Lower leg skin (tissue), 3 donors: ENCODE results near the gene FLNA.

Experiments
- POLR2A ChIP-seq, 2 donors: fragments of 450-650 bp; IDR thresholded peaks; one replicate each; pipeline ENCODE4 v1.6.1; 2016 to 2017; ENCODE audit warnings: antibody characterized with exemption in 2 of 2, mild to moderate bottlenecking in 1 of 2, moderate library complexity in 1 of 2
- TF ChIP-seq, protein P1 (sequence below), 3 donors: fragments of 450-650 bp; IDR thresholded peaks; one replicate each; pipeline ENCODE4 v1.5.1; 2016; ENCODE audit warnings: antibody characterized with exemption in 3 of 3, mild to moderate bottlenecking in 3 of 3, moderate library complexity in 2 of 3

DNA sequence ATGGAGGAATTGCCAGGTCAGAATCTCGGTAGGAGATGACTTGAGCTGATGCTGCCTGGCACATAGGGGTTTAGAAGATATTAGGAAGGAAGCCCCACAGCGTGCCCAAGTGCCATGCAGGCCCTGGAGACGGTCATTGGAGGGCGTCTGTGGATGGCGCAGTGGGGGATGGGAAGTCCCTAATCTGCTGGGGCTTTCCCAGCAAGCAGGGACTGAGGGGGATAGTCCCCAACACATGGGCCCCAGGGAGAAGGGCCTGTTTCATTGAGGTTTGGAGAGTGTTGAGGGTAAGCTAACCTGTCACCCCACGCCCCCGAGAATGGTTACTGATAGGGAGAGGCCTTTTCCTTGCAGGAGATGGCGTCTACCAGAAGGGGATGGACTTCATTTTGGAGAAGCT, 44.8 kb upstream of the FLNA start:
- no peak for TF ChIP-seq POLR2A (IDR thresholded peaks at IDR 0.05)
- TF ChIP-seq, protein P1, sequence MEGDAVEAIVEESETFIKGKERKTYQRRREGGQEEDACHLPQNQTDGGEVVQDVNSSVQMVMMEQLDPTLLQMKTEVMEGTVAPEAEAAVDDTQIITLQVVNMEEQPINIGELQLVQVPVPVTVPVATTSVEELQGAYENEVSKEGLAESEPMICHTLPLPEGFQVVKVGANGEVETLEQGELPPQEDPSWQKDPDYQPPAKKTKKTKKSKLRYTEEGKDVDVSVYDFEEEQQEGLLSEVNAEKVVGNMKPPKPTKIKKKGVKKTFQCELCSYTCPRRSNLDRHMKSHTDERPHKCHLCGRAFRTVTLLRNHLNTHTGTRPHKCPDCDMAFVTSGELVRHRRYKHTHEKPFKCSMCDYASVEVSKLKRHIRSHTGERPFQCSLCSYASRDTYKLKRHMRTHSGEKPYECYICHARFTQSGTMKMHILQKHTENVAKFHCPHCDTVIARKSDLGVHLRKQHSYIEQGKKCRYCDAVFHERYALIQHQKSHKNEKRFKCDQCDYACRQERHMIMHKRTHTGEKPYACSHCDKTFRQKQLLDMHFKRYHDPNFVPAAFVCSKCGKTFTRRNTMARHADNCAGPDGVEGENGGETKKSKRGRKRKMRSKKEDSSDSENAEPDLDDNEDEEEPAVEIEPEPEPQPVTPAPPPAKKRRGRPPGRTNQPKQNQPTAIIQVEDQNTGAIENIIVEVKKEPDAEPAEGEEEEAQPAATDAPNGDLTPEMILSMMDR (IDR thresholded peaks at IDR 0.05), result no peak
